ENCODE measurements around the gene CFLAR. TPM values are rescaled to one million over a fixed set of nuclear protein-coding genes. Genes with fewer than 3 reads are reported as not detected.

CFLAR gene
- total and polyA plus RNA-seq, 4 donors = 24.4 to 169 (median 45.5) TPM

DNA sequence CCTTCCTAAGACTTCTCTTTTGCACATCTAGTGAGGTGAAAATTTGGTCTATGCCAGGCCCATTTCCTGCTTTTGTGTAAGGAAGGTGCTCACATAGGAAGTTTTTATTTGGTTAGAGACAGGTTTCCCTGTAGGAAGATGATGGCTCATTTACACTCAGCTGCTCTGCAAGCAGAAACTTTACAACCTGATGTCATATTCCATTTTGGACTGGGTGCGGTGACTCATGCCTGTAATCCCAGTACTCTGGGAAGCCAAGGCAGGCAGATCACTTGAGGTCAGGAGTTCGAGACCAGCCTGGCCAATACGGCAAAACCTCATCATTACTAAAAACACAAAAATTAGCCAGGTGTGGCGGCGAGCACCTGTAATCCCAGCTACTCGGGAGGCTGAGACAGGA lies 102.8 kb downstream of the CFLAR start:
- no peaks in the 10 kb centered on the region for H3K27me3 ChIP-seq (ENCODE audit: control insufficient read depth in 4 of 4, insufficient read depth in 4 of 4, low read length in 3 of 4)
- no peak for TF ChIP-seq FOXA2 (IDR thresholded peaks at IDR 0.05)
- TF ChIP-seq SP1 (IDR thresholded peaks at IDR 0.05) = no peak
- TF ChIP-seq HNF4G (IDR thresholded peaks at IDR 0.05) = no peak
- TF ChIP-seq JUND (IDR thresholded peaks at IDR 0.05) = no peak
- no peak for TF ChIP-seq YY1 (IDR thresholded peaks at IDR 0.05)
- TF ChIP-seq GABPA (IDR thresholded peaks at IDR 0.05 in 1 of 2, conservative IDR thresholded peaks at IDR 0.05 in 1 of 2) = no peak
- no peak for TF ChIP-seq HNF4A (conservative IDR thresholded peaks at IDR 0.05)
- TF ChIP-seq TAF1 (conservative IDR thresholded peaks at IDR 0.05) = no peak
- no peak for TF ChIP-seq REST (IDR thresholded peaks at IDR 0.05)
- TF ChIP-seq, protein P1, sequence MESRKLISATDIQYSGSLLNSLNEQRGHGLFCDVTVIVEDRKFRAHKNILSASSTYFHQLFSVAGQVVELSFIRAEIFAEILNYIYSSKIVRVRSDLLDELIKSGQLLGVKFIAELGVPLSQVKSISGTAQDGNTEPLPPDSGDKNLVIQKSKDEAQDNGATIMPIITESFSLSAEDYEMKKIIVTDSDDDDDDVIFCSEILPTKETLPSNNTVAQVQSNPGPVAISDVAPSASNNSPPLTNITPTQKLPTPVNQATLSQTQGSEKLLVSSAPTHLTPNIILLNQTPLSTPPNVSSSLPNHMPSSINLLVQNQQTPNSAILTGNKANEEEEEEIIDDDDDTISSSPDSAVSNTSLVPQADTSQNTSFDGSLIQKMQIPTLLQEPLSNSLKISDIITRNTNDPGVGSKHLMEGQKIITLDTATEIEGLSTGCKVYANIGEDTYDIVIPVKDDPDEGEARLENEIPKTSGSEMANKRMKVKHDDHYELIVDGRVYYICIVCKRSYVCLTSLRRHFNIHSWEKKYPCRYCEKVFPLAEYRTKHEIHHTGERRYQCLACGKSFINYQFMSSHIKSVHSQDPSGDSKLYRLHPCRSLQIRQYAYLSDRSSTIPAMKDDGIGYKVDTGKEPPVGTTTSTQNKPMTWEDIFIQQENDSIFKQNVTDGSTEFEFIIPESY (IDR thresholded peaks at IDR 0.05) = no peak
- no peak for TF ChIP-seq FOXA1 (IDR thresholded peaks at IDR 0.05)
- TF ChIP-seq NR2F2 (IDR thresholded peaks at IDR 0.05) = no peak
- no peak for TF ChIP-seq RAD21 (IDR thresholded peaks at IDR 0.05)
- TF ChIP-seq ATF3 (IDR thresholded peaks at IDR 0.05) = no peak
- no peak for DNase-seq (ENCODE audit: low spot score)
- H3K9me3 ChIP-seq (ENCODE audit: control insufficient read depth in 4 of 4, low read length in 3 of 4) = no peaks in the 10 kb centered on the region
- peaks cover 6 to 15% (median 11%) of the 10 kb centered on the region in 4 donors for H3K36me3 ChIP-seq (ENCODE audit: control insufficient read depth in 4 of 4, insufficient read depth in 3 of 4, low read depth in 1 of 4, low read length in 3 of 4)
- no peak overlapping the region for H3K4me3 ChIP-seq (ENCODE audit: low read depth in 1 of 3, low read length in 3 of 3)
- H3K27ac ChIP-seq (ENCODE audit: low read depth in 1 of 2, low read length in 2 of 2) = no peak overlapping the region
- 95% methylated on average over 6 of the region's 6 CpGs for WGBS
- H3K9ac ChIP-seq (ENCODE audit: low read depth in 1 of 2, low read length in 2 of 2) = no peak overlapping the region
- no peaks in the 10 kb centered on the region for H3K4me1 ChIP-seq (ENCODE audit: control insufficient read depth in 4 of 4, insufficient read depth in 4 of 4, low read length in 3 of 4)

DNA sequence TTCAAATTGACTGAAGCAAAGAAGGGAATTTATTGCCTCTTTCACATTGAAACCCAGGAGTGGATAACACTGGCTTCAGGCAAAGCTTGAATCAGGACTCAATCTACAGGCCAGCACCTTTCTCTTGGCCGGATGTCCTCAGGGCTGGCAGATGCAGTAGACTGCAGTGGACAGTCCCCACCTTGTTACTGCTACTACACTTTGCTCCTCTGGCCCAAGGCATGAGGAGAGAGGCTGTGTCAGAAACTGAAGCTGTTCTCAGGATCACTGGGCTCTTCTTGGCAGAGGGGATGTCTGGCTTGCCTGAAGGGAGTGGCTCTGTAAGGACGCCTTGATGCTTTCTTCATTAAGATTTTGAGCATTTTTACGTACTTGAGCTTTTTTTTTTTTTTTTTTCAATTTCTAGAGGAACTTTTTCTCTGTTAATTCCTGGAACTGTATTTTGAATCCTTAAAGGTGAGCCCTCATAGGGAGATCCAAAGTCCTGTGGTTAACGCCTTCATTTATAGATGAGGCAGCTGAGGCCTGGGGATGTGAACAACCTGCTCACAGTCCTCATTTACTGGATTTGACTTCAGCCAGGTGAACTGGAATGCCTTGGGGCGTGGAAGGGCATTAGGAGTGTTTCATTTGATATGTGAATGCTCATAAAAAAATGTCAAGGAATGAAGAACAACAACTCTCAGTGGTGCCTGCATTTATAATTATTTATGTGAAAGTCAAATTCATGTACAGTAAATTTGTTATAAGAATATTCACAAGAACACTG lies 103.5 kb downstream of the CFLAR start:
- peaks cover 6 to 15% (median 11%) of the 10 kb centered on the region in 4 donors for H3K36me3 ChIP-seq (ENCODE audit: control insufficient read depth in 4 of 4, insufficient read depth in 3 of 4, low read depth in 1 of 4, low read length in 3 of 4)
- no peaks in the 10 kb centered on the region for H3K27me3 ChIP-seq (ENCODE audit: control insufficient read depth in 4 of 4, insufficient read depth in 4 of 4, low read length in 3 of 4)
- no peak overlapping the region for H3K9ac ChIP-seq (ENCODE audit: low read depth in 1 of 2, low read length in 2 of 2)
- no peak for DNase-seq (ENCODE audit: low spot score)
- no peak for TF ChIP-seq YY1 (IDR thresholded peaks at IDR 0.05)
- no peak for TF ChIP-seq JUND (IDR thresholded peaks at IDR 0.05)
- TF ChIP-seq TAF1 (conservative IDR thresholded peaks at IDR 0.05) = no peak
- TF ChIP-seq HNF4A (conservative IDR thresholded peaks at IDR 0.05) = no peak
- no peak for TF ChIP-seq RAD21 (IDR thresholded peaks at IDR 0.05)
- TF ChIP-seq SP1 (IDR thresholded peaks at IDR 0.05) = no peak
- TF ChIP-seq, protein P1 (IDR thresholded peaks at IDR 0.05) = no peak
- no peak for TF ChIP-seq HNF4G (IDR thresholded peaks at IDR 0.05)
- no peak for TF ChIP-seq ATF3 (IDR thresholded peaks at IDR 0.05)
- TF ChIP-seq RXRA (IDR thresholded peaks at IDR 0.05) = no peak
- TF ChIP-seq NR2F2 (IDR thresholded peaks at IDR 0.05) = no peak
- TF ChIP-seq GABPA (IDR thresholded peaks at IDR 0.05 in 1 of 2, conservative IDR thresholded peaks at IDR 0.05 in 1 of 2) = no peak
- peak overlapping the region in 1 of 2 donors; percentile 5 for H3K27ac ChIP-seq (ENCODE audit: low read depth in 1 of 2, low read length in 2 of 2)
- no peaks in the 10 kb centered on the region for H3K4me1 ChIP-seq (ENCODE audit: control insufficient read depth in 4 of 4, insufficient read depth in 4 of 4, low read length in 3 of 4)
- no peak overlapping the region for H3K4me3 ChIP-seq (ENCODE audit: low read depth in 1 of 3, low read length in 3 of 3)
- WGBS = 86% methylated on average over 5 of the region's 5 CpGs
- H3K9me3 ChIP-seq (ENCODE audit: control insufficient read depth in 4 of 4, low read length in 3 of 4) = no peaks in the 10 kb centered on the region
